ENCODE results near the gene CC2D2A. TPM values are rescaled to one million over a fixed set of nuclear protein-coding genes. Genes with fewer than 3 reads are reported as not detected.

The CC2D2A gene
- 40.5 TPM for total RNA-seq
- polyA plus RNA-seq = 25.6 TPM

DNA sequence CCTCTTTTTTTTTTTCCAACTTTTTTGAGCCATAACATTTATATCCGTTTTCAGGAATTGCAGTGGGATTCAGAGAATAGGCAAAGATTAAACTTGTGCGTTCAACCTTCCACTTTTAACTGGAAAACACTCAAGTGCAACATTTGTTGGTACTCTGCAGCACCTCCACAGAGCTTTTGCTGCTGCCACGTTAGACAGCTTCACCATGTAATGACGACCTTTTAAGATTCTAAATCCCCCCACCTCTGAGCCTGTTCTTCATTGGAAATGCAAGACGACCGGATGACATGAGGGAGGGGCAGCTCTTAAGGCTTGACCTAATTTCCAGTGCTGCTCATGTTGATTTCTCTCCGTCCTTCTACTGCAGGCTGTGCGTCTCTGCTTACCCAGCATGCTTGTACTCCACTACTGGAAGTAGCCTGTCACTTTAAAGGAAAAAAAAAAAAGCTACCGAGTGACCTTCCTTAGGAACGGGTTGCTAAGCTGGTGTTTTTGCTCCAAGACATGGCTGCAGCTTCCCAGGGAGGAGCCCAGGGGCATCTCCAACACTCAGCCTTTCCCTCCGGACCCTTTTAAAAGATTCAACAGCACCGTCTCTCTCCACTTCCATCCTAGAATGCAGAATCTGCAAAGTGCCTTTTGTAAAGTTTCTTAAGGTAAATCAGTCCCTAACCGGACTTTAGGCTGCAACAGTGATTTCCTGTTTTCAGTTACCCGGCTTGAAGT lies at the start of gene CC2D2A:
Gene CC2D2A (plus strand): TSS at position 481 of the 726 bp plus-strand sequence. CDS start 6,051 bp downstream, outside the sequence.
- H3K36me3 ChIP-seq (ENCODE audit: insufficient read depth) = no peaks in the 10 kb centered on the region
- 4% methylated on average over 14 of the region's 14 CpGs for WGBS
- H3K4me1 ChIP-seq (ENCODE audit: insufficient read depth) = no peaks in the 10 kb centered on the region
- H3K27ac ChIP-seq (ENCODE audit: low read depth) = no peak within 1 kb of the TSS
- H3K4me3 ChIP-seq (ENCODE audit: low read depth, low read length) = peak within 1 kb of the TSS; percentile 58
- DNase-seq (ENCODE audit: extremely low spot score) = peak; percentile 45

DNA sequence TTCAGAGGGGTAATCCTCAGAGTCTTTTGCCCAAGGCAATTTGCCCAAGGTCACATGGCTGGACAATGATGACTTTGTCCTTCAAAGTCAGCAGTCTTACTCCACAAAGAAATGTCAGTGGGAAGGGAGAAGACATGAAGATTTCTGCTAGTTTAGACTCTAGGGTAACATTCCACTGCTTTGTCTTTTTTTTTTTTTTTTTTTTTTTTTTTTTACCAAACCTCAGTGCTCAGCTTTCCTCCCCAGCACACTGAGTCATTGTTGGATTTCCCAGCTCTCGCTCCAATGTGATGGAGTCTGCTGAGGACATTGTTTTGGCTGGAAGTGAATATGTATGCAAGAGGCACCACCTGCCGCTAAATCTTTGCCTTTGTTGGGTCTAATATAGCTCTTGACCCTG lies 49.0 kb upstream of the CC2D2A start:
- H3K36me3 ChIP-seq (ENCODE audit: insufficient read depth) = no peaks in the 10 kb centered on the region
- 19% methylated on average over 2 of the region's 2 CpGs for WGBS
- DNase-seq (ENCODE audit: extremely low spot score) = no peak
- no peak overlapping the region for H3K27ac ChIP-seq (ENCODE audit: low read depth)
- H3K4me1 ChIP-seq (ENCODE audit: insufficient read depth) = no peaks in the 10 kb centered on the region
- H3K4me3 ChIP-seq (ENCODE audit: low read depth, low read length) = no peak overlapping the region

DNA sequence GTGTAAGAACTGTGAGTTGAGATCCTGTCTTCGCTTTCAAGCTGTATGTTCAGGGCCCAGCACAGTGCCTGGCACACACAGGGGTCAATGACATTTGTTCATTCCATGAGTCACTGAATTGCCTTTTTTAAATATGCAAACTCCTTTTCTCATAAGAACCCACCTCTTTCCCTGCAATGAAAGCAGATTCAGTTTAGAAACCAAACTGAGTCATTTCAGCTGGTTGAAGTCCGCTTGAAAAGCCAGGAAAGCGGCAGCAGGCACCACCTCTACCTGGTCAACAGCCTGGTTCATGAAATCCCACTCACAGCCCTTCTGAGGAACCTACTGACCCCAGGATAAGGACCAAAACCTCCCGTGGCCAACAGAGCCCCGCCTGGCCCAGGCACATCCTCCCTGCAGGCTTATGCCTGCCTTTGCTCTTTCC lies 46.4 kb upstream of the CC2D2A start:
- H3K36me3 ChIP-seq (ENCODE audit: insufficient read depth) = no peaks in the 10 kb centered on the region
- whole genome bisulfite sequencing = 69% methylated on average over 5 of the region's 5 CpGs
- no peaks in the 10 kb centered on the region for H3K4me1 ChIP-seq (ENCODE audit: insufficient read depth)
- H3K4me3 ChIP-seq (ENCODE audit: low read depth, low read length) = no peak overlapping the region
- no peak for DNase-seq (ENCODE audit: extremely low spot score)
- no peak overlapping the region for H3K27ac ChIP-seq (ENCODE audit: low read depth)

DNA sequence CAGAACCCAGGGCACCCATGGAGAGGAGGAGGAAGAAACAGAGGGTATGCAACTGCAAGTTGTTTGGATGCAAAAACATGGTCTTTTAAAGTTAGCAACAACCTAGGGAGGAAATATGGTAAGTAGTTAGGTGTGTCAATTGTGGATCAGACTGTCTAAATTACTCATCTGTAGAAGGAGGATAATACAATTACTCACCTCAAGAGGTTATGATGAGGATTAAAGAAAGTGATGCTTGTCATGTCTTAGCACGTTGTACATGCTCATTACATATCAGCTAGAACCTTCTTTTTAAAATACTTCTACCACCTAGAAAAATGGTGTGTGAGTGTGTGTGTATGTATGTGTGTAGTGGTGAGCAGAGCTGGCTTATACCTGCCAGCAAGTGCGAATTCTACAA lies 44.2 kb upstream of the CC2D2A start:
- Histone ChIP-seq H3K4me3 (ENCODE audit: low read depth, low read length) (no peak overlapping the region), H3K36me3 (ENCODE audit: insufficient read depth) (no peaks in the 10 kb centered on the region), H3K4me1 (ENCODE audit: insufficient read depth) (no peaks in the 10 kb centered on the region), H3K27ac (ENCODE audit: low read depth) (no peak overlapping the region)
- no peak for DNase-seq (ENCODE audit: extremely low spot score)
- 93% methylated on average over 2 of the region's 2 CpGs for WGBS

DNA sequence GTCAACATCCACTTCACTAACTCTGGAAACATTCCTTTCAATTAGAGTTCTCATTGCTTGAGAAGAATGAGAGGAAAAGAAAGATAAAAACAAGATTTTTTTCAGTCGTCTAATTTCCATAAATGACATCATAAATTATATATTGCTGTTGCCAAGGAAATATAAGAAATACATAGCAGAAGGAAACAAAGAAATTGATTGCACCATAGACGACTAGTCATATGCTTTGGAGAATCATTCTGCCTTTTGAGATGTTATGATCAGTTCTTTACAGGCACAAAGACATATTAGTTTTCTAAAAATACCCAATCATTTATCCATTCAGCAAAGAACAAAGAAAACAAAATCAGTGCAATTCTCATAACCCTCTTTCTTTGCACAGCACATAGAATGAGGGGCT lies 42.5 kb upstream of the CC2D2A start:
- no peak for DNase-seq (ENCODE audit: extremely low spot score)
- Histone ChIP-seq H3K27ac (ENCODE audit: low read depth) (no peak overlapping the region), H3K4me1 (ENCODE audit: insufficient read depth) (no peaks in the 10 kb centered on the region), H3K4me3 (ENCODE audit: low read depth, low read length) (no peak overlapping the region), H3K36me3 (ENCODE audit: insufficient read depth) (no peaks in the 10 kb centered on the region)
- WGBS = 46% methylated on average over 2 of the region's 2 CpGs

DNA sequence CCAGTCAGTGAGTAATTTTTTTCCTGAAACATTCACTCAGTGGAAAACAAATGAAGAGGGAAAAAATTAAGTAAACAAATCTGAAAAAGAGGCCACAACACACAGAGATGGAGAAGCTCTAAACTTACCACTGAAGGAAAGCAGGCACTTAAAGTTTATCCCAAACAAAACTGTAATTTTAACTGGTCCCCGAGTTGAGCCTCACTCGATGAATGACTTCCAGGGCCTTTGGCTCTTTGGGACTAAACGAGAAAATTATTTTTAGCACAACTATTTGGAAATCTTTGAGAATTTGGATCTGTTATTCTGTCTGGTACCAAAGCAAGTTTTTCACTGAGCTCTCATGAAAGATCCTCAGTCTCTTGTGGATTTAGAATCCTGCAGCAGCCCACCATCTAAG lies 42.0 kb upstream of the CC2D2A start, which contains the start of gene C1QTNF7:
Gene C1QTNF7 (plus strand): TSS at position 333 of the 400 bp plus-strand sequence. CDS start 7,711 bp downstream, outside the sequence.
- no peak for DNase-seq (ENCODE audit: extremely low spot score)
- H3K27ac ChIP-seq (ENCODE audit: low read depth) = no peak within 1 kb of the TSS
- WGBS = 26% methylated on average over 3 of the region's 3 CpGs
- no peaks in the 10 kb centered on the region for H3K36me3 ChIP-seq (ENCODE audit: insufficient read depth)
- no peaks in the 10 kb centered on the region for H3K4me1 ChIP-seq (ENCODE audit: insufficient read depth)
- peak within 1 kb of the TSS; percentile 18 for H3K4me3 ChIP-seq (ENCODE audit: low read depth, low read length)

DNA sequence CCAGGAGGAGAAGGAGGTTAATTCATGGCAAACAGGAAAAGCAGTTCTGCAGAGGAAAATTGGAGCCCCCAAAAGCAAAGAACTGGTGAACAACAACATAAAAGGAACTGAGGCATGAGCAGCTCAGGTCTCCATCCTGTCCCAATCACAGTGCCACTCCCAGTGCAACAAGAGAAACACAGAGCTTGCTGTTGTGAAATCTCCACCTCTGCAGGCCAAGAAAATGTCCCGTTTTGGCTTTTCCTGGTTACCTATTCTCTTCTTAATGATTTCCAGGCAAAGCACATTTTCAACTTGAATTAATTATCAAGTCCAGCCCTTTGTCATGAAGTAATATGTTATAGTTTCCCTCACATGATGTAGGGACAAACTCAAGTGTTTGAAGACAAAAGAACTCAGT lies 41.1 kb upstream of the CC2D2A start:
- 56% methylated on average over 1 of the region's 1 CpG for WGBS
- Histone ChIP-seq H3K4me1 (ENCODE audit: insufficient read depth) (no peaks in the 10 kb centered on the region), H3K4me3 (ENCODE audit: low read depth, low read length) (no peak overlapping the region), H3K36me3 (ENCODE audit: insufficient read depth) (no peaks in the 10 kb centered on the region), H3K27ac (ENCODE audit: low read depth) (no peak overlapping the region)
- no peak for DNase-seq (ENCODE audit: extremely low spot score)

DNA sequence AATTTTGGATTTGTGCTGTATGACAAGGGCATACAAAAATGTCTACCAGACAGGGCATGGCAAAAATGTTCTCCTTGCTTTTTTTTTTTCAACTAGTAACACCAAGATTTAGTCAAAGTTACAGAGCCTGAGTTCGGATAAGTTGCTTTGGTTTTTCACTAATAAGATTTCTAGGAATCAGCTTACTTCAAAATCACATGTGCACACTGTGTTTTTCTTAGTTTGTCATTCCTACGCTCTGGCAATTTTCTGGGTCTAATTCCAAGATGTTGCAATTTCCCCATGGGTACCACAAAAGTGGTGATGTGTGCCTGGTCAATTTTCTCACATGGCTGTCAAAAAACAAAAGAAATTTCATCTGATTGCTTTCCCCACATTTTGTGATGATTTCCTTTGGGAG lies 35.6 kb upstream of the CC2D2A start:
- peak overlapping the region; percentile 5 for H3K27ac ChIP-seq (ENCODE audit: low read depth)
- WGBS = 89% methylated on average over 2 of the region's 2 CpGs
- H3K4me3 ChIP-seq (ENCODE audit: low read depth, low read length) = no peak overlapping the region
- H3K4me1 ChIP-seq (ENCODE audit: insufficient read depth) = no peaks in the 10 kb centered on the region
- H3K36me3 ChIP-seq (ENCODE audit: insufficient read depth) = peaks cover 2% of the 10 kb centered on the region
- DNase-seq (ENCODE audit: extremely low spot score) = no peak

DNA sequence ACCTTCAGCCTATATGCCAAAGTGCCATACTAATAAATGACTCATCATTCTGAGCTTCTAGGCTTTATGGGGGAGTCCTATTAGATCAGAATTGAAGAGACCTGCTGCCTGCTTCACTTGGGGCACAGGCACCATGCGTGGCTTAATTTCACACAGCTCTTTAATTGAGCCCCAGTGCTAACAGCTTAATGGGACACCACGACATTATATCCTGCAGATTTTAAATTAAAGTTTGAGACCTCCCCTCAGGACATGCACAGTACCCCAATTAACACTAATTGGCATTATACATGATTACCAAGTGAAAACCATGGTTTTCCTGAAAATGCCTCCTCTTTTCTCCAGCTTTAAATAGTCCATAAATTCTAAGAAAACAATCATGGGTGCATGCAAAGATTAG lies 35.0 kb upstream of the CC2D2A start:
- no peak overlapping the region for H3K27ac ChIP-seq (ENCODE audit: low read depth)
- peaks cover 2% of the 10 kb centered on the region for H3K36me3 ChIP-seq (ENCODE audit: insufficient read depth)
- no peak overlapping the region for H3K4me3 ChIP-seq (ENCODE audit: low read depth, low read length)
- no peak for DNase-seq (ENCODE audit: extremely low spot score)
- 98% methylated on average over 2 of the region's 2 CpGs for WGBS
- H3K4me1 ChIP-seq (ENCODE audit: insufficient read depth) = no peaks in the 10 kb centered on the region

DNA sequence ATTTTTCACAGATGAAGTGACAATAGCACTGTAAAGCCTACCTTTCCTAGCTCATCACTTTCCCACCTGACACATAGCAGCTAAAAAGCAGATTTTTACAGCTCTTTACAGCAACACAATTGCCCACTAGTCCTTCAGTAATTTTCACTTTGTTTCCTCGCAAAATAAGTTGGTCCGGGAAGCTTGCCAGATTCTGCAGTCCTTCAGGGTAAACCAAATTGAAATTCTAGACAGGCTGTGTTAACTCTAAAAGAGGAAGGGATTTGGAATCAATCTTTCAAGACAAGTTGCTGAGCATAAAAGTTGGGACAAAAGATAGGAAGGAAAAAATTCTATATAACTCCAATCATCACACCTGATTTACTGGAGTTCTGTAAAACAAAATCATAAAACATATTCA lies 33.2 kb upstream of the CC2D2A start:
- no peak for DNase-seq (ENCODE audit: extremely low spot score)
- Histone ChIP-seq H3K36me3 (ENCODE audit: insufficient read depth) (peaks cover 2% of the 10 kb centered on the region), H3K4me3 (ENCODE audit: low read depth, low read length) (no peak overlapping the region), H3K27ac (ENCODE audit: low read depth) (no peak overlapping the region), H3K4me1 (ENCODE audit: insufficient read depth) (no peaks in the 10 kb centered on the region)
- WGBS = 4% methylated on average over 2 of the region's 2 CpGs

DNA sequence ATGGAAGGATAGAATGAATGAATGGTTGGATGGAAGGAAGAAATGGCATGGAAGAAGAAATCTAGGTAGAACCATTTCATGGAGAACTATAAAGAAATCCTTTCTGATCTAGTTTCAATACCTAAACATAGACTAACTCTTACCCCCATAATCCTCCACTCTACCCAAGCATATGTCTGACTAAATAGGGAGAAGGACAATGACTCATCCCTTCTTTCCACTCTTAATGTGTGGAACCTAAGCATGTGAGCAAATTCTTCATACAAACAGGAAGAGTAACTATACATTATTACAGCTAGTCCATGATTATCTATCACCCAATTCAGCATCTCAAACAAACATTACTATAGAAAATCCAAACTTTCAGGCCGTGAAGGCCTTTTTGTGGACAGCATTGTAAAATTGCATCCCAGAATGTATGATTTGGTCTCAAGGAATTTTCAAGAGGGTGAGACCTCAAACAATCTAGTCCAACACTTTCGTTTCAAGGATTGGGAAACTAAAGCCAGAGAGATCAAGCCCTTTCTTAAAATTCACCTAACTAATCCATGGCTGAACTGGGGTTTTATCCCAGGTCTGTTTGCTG lies 30.6 kb upstream of the CC2D2A start:
- Histone ChIP-seq H3K4me1 (ENCODE audit: insufficient read depth) (no peaks in the 10 kb centered on the region), H3K27ac (ENCODE audit: low read depth) (no peak overlapping the region), H3K36me3 (ENCODE audit: insufficient read depth) (peaks cover 2% of the 10 kb centered on the region), H3K4me3 (ENCODE audit: low read depth, low read length) (no peak overlapping the region)
- no peak for DNase-seq (ENCODE audit: extremely low spot score)
- WGBS = 76% methylated on average over 2 of the region's 2 CpGs

DNA sequence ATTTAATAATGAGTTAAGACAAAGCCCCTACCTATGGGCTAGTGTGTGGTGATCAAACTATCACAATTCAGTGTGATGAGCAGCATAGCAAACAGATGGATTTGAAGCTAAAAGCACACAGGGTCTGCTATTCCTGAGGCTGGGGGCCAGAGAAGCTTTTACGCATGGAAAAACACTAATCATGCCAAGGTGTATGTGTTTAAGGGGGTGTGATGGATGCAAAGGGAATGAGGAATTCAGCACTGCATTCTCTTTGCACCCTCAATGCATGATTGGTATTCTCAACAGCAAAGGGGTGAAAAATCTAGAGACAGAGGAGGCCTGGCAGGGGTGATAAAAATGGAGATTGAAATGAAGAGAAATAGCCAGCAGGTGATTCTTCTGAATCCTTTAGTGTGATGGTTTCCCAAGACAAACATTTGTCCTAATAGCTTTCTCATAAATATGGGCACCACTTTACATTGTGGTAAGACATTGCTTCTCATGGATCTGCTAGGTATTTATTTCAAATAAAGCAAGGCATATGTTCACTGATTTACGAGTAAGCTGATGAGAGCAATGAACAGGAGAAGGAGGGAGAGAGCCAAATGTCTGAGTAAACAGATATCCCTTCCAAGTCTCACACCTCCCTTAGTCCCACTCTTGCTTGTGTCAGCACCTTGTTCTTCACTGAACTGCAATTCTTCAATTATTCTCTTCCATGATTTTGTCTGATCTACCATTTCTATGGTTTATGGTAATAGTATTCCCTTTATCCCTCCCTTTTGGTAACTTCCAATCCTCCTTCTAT lies 26.1 kb upstream of the CC2D2A start:
- DNase-seq (ENCODE audit: extremely low spot score) = no peak
- H3K36me3 ChIP-seq (ENCODE audit: insufficient read depth) = no peaks in the 10 kb centered on the region
- H3K4me3 ChIP-seq (ENCODE audit: low read depth, low read length) = no peak overlapping the region
- H3K4me1 ChIP-seq (ENCODE audit: insufficient read depth) = no peaks in the 10 kb centered on the region
- WGBS = 78% methylated on average over 2 of the region's 2 CpGs
- H3K27ac ChIP-seq (ENCODE audit: low read depth) = peak overlapping the region; percentile 23

DNA sequence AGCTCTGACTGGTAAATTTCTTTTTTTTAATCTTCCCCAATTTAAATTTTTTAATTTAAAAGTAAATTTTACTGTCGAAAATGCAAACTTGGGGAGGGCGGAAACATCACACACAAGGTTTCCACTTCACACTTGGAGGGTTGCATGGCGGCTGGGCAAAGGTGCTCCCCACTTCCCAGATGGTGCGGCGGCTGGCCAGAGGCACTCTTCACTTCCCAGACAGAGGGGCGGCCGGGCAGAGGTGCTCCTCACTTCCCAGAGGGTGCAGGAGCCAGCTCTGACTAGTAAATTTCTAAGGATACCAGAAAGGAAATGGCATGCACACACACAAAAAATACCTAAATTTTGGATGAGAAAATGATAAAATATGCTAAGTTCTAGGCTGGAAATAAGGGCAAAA lies 25.4 kb upstream of the CC2D2A start:
- DNase-seq (ENCODE audit: extremely low spot score) = no peak
- WGBS = 97% methylated on average over 7 of the region's 7 CpGs
- no peaks in the 10 kb centered on the region for H3K36me3 ChIP-seq (ENCODE audit: insufficient read depth)
- no peaks in the 10 kb centered on the region for H3K4me1 ChIP-seq (ENCODE audit: insufficient read depth)
- no peak overlapping the region for H3K27ac ChIP-seq (ENCODE audit: low read depth)
- no peak overlapping the region for H3K4me3 ChIP-seq (ENCODE audit: low read depth, low read length)
